ENCODE measurements around the gene CCSER1.

DNA sequence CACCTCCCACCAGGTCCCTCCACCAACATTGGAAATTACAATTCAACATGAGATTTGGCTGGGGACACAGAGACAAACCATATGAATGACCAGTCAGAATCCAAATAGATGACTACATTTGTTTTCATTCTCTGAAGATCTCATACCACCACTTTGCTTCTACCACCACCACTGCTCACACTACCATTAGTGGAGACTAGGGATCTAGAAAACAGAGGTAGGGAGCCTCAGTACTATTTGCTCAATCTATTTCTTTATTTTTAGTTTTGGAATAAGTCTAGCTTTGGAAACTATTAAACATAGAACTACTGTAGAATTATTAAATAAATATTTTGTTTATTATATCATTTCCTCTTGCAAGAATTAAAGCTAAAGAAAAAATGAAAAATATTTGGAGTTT lies 727.9 kb downstream of the CCSER1 start:
- TF ChIP-seq, protein P1, sequence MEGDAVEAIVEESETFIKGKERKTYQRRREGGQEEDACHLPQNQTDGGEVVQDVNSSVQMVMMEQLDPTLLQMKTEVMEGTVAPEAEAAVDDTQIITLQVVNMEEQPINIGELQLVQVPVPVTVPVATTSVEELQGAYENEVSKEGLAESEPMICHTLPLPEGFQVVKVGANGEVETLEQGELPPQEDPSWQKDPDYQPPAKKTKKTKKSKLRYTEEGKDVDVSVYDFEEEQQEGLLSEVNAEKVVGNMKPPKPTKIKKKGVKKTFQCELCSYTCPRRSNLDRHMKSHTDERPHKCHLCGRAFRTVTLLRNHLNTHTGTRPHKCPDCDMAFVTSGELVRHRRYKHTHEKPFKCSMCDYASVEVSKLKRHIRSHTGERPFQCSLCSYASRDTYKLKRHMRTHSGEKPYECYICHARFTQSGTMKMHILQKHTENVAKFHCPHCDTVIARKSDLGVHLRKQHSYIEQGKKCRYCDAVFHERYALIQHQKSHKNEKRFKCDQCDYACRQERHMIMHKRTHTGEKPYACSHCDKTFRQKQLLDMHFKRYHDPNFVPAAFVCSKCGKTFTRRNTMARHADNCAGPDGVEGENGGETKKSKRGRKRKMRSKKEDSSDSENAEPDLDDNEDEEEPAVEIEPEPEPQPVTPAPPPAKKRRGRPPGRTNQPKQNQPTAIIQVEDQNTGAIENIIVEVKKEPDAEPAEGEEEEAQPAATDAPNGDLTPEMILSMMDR (IDR thresholded peaks at IDR 0.05), result no peak
- no peak for TF ChIP-seq POLR2A (IDR thresholded peaks at IDR 0.05)
- TF ChIP-seq EP300 (IDR thresholded peaks at IDR 0.05; ENCODE audit: low read depth), result no peak
- TF ChIP-seq POLR2AphosphoS5 (IDR thresholded peaks at IDR 0.05), result no peak
